ENCODE measurements around the gene SLC2A14. TPM values are rescaled to one million over a fixed set of nuclear protein-coding genes. Genes with fewer than 3 reads are reported as not detected.
"Not testable (repeated sequence)": the region's sequence is repeated elsewhere in the genome, so short reads cannot be mapped to it uniquely, and the experiment has no call there.

The SLC2A14 gene
- total RNA-seq (2022) = 129 and 141 TPM in 2 replicates
- Bru-seq, nascent RNA = percentile 73 among the genes with signal in this experiment
- percentile 72 among the genes with signal in this experiment for BruChase-seq, experiment 1, labeled RNA remaining after a 2-hour chase
- BruChase-seq, experiment 2, labeled RNA remaining after a 6-hour chase = percentile 74 among the genes with signal in this experiment
- long read RNA-seq, partial matches to known transcripts = 3 of 274 reads
- long read RNA-seq, other reads (novel, unspliced or antisense) = 270 of 274 reads

GRCh38 chr12:7872566-7873319 lies at the start of gene SLC2A14:
SLC2A14 (minus strand) TSS chr12:7872915; CDS start chr12:7869880, 3,035 bp downstream.
- peaks cover 13% of the 10 kb centered on the region for H3K4me1 Mint-ChIP-seq (ENCODE audit: low read depth, unreplicated experiment)
- H3K36me3 Mint-ChIP-seq (ENCODE audit: insufficient read depth, unreplicated experiment) = peaks cover 5% of the 10 kb centered on the region
- TF ChIP-seq CTCF (IDR thresholded peaks at IDR 0.05; ENCODE audit: insufficient read depth in 1 of 2, low read depth in 1 of 2, low read length in 1 of 2, severe bottlenecking in 1 of 2, unreplicated experiment in 1 of 2) = no peak
- H3K4me3 Mint-ChIP-seq (ENCODE audit: unreplicated experiment) = no peak within 1 kb of the TSS
- Histone ChIP-seq H3K4me1 (peaks cover 18% of the 10 kb centered on the region), H3K9me3 (0 out of 2 replicates have a peak, but pooled peaks cover 3% of the 10 kb centered on the region), H3K4me3 (ENCODE audit: low read depth, low read length) (no peak within 1 kb of the TSS), H3K27me3 (replicated peaks; ENCODE audit: control insufficient read depth, insufficient read depth, low read length) (no peaks in the 10 kb centered on the region), H3K36me3 (ENCODE audit: control insufficient read depth, insufficient read depth, low read length) (no peaks in the 10 kb centered on the region)
- no peaks in the 10 kb centered on the region for H3K9me3 Mint-ChIP-seq (ENCODE audit: unreplicated experiment)
- POLR2A ChIA-PET = no interaction called here
- peak within 1 kb of the TSS; percentile 5 for H3K27ac Mint-ChIP-seq (ENCODE audit: unreplicated experiment)
- DNase-seq = peak in 1 of 2 experiments; percentile 17
- no TSS peak for BruUV-seq (replicated peaks)
- CTCF ChIA-PET = no interaction called here
- intact Hi-C loops (cut with micrococcal nuclease; ENCODE audit: unreplicated experiment) = no loop called here
- no peaks in the 10 kb centered on the region for H3K27me3 Mint-ChIP-seq (ENCODE audit: insufficient read depth, unreplicated experiment)

- peaks cover 48% of the 10 kb centered on the region for H3K4me1 ChIP-seq
- H3K9me3 Mint-ChIP-seq (ENCODE audit: unreplicated experiment); H3K9me3 ChIP-seq; CTCF ChIA-PET; BruUV-seq (replicated peaks); H3K27me3 ChIP-seq (replicated peaks; ENCODE audit: control insufficient read depth, insufficient read depth, low read length); H3K4me3 ChIP-seq (ENCODE audit: low read depth, low read length); H3K36me3 ChIP-seq (ENCODE audit: control insufficient read depth, insufficient read depth, low read length); intact Hi-C loops (cut with micrococcal nuclease; ENCODE audit: unreplicated experiment); H3K27me3 Mint-ChIP-seq (ENCODE audit: insufficient read depth, unreplicated experiment): not testable (repeated sequence)
- H3K36me3 Mint-ChIP-seq (ENCODE audit: insufficient read depth, unreplicated experiment) = peaks cover 84% of the 10 kb centered on the region
- POLR2A ChIA-PET = interaction anchor here (0.6 kb wide), 1 partner anchor 75 kb away, joined by 4 read pairs; no protein-coding TSS in a partner anchor
- peaks cover 75% of the 10 kb centered on the region for H3K4me1 Mint-ChIP-seq (ENCODE audit: low read depth, unreplicated experiment)
- H3K4me3 Mint-ChIP-seq (ENCODE audit: unreplicated experiment) = peak overlapping the region; percentile 43
- DNase-seq = peak; percentile 30 to 33
- peak overlapping the region; percentile 73 for H3K27ac Mint-ChIP-seq (ENCODE audit: unreplicated experiment)
Observed at GRCh38 chr12:7921181-7921580, 48.5 kb upstream of the SLC2A14 start.

- H3K36me3 ChIP-seq (ENCODE audit: control insufficient read depth, insufficient read depth, low read length); H3K27me3 ChIP-seq (replicated peaks; ENCODE audit: control insufficient read depth, insufficient read depth, low read length); H3K9me3 ChIP-seq; H3K27me3 Mint-ChIP-seq (ENCODE audit: insufficient read depth, unreplicated experiment); H3K4me3 ChIP-seq (ENCODE audit: low read depth, low read length); H3K9me3 Mint-ChIP-seq (ENCODE audit: unreplicated experiment); BruUV-seq (replicated peaks): not testable (repeated sequence)
- ChIA-PET CTCF (interaction anchor here (0.6 to 2.0 kb wide), 6 partner anchors 11 to 974 kb away, joined by 3 to 11 read pairs (median 6); no protein-coding TSS in a partner anchor), POLR2A (interaction anchor here (0.6 to 1.7 kb wide), 8 partner anchors 11 to 143 kb away, joined by 3 to 23 read pairs (median 6); partner anchors contain the start of gene SLC2A3)
- intact Hi-C loops (cut with micrococcal nuclease; ENCODE audit: unreplicated experiment) = loop anchor here (5.0 kb wide), 1 partner anchor 74 kb away; no protein-coding TSS in a partner anchor
- Mint-ChIP-seq H3K4me3 (ENCODE audit: unreplicated experiment) (peak overlapping the region; percentile 43), H3K27ac (ENCODE audit: unreplicated experiment) (peak overlapping the region; percentile 73), H3K4me1 (ENCODE audit: low read depth, unreplicated experiment) (peaks cover 80% of the 10 kb centered on the region), H3K36me3 (ENCODE audit: insufficient read depth, unreplicated experiment) (peaks cover 100% of the 10 kb centered on the region)
- peak in 1 of 2 experiments; percentile 49 for DNase-seq
- H3K4me1 ChIP-seq = peaks cover 28% of the 10 kb centered on the region
Observed at GRCh38 chr12:7918268-7918590, 45.5 kb upstream of the SLC2A14 start.

All from Caco-2 (cell line).